ENCODE data around the gene GRB10. TPM values are rescaled to one million over a fixed set of nuclear protein-coding genes. Genes with fewer than 3 reads are reported as not detected.

GRB10 gene
- polyA plus RNA-seq, 3 donors: 1.3 to 3.1 (median 1.5) TPM

DNA sequence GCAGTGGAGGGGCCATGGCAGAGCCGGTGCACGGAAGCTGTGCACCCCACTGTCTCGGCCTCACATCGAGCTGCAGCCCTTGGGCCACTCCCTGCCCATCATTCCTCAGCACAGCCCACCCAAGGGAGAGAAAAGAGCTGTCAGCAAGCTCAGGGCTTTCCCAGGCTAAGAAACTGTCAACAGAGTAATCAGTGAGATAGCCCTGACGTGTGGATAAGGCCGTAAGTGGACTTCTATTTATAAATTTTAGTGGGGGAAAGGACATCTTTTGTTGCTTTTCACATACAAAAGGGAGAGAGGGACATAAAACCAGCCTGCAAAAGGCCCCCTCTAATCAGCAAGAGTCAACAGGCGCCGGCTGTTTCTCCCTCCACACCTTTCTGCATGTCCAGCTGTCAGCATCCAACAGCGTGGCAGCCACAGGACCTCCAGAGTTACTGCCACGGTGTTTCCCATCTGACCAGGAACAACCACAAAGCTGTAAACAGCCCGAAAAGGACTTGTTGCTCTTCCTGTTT is 160.7 kb downstream of the GRB10 start:
- Histone ChIP-seq H3K4me1 (ENCODE audit: control insufficient read depth in 1 of 2, insufficient read depth in 2 of 2, low read length in 2 of 2) (no peaks in the 10 kb centered on the region), H2AFZ (ENCODE audit: insufficient read depth, low read depth, low read length, poor library complexity, severe bottlenecking) (no peak overlapping the region), H3K4me3 (replicated peaks in 1 of 3; ENCODE audit: low read depth in 2 of 3, low read length in 3 of 3) (no peak overlapping the region), H3K27ac (ENCODE audit: low read depth in 1 of 2, low read length in 2 of 2) (no peak overlapping the region), H3K79me2 (ENCODE audit: insufficient read depth, low read length) (no peaks in the 10 kb centered on the region), H4K20me1 (ENCODE audit: insufficient read depth, low read length) (no peaks in the 10 kb centered on the region), H3K9me3 (replicated peaks in 1 of 2; ENCODE audit: control insufficient read depth in 1 of 2, insufficient read depth in 1 of 2, low read length in 2 of 2) (no peaks in the 10 kb centered on the region), H3K9ac (ENCODE audit: insufficient read depth, low read length, poor library complexity, severe bottlenecking) (no peak overlapping the region), H3K27me3 (ENCODE audit: control insufficient read depth in 2 of 2, insufficient read depth in 2 of 2, low read length in 2 of 2) (no peaks in the 10 kb centered on the region), H3K4me2 (replicated peaks; ENCODE audit: extremely low read depth, low read length, poor library complexity, severe bottlenecking) (no peak overlapping the region), H3K36me3 (replicated peaks in 1 of 2; ENCODE audit: control insufficient read depth in 1 of 2, insufficient read depth in 2 of 2, low read length in 2 of 2) (no peaks in the 10 kb centered on the region)
- Mint-ChIP-seq H3K4me1 (no peaks in the 10 kb centered on the region), H3K27me3 (ENCODE audit: low read depth in 3 of 3) (peaks cover 0 to 2% (median 0%) of the 10 kb centered on the region in 3 donors), H3K9me3 (no peaks in the 10 kb centered on the region), H3K36me3 (peaks cover 4 to 8% of the 10 kb centered on the region in 2 donors), H3K27ac (no peak overlapping the region), H3K4me3 (no peak overlapping the region)
- intact Hi-C loops (cut with micrococcal nuclease): no loop called here
- 88% methylated on average over 7 of the region's 11 CpGs for WGBS (ENCODE audit: insufficient coverage)
- TF ChIP-seq, protein P1, sequence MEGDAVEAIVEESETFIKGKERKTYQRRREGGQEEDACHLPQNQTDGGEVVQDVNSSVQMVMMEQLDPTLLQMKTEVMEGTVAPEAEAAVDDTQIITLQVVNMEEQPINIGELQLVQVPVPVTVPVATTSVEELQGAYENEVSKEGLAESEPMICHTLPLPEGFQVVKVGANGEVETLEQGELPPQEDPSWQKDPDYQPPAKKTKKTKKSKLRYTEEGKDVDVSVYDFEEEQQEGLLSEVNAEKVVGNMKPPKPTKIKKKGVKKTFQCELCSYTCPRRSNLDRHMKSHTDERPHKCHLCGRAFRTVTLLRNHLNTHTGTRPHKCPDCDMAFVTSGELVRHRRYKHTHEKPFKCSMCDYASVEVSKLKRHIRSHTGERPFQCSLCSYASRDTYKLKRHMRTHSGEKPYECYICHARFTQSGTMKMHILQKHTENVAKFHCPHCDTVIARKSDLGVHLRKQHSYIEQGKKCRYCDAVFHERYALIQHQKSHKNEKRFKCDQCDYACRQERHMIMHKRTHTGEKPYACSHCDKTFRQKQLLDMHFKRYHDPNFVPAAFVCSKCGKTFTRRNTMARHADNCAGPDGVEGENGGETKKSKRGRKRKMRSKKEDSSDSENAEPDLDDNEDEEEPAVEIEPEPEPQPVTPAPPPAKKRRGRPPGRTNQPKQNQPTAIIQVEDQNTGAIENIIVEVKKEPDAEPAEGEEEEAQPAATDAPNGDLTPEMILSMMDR (IDR thresholded peaks at IDR 0.05): no peak
- no peak for DNase-seq

DNA sequence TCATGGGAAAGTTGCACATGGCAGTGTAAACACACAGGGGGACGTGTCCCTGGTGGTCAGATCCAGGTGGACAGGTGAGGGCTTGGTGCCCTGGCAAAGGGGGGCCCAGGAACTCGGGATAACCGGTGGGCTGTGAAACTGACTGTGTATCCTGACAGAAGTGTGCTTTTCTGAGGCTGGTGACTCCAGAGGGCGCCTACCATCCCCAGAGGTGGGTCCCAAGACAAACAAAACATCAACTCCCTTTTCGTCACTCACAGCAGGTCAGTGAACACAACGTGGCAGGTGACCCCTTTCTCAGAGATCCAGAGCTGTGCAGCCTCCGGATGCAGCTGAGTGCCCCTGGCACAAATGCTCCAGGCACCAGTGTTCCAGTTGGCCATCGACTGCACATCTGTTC is 161.5 kb downstream of the GRB10 start:
- Mint-ChIP-seq H3K4me3 (no peak overlapping the region), H3K4me1 (no peaks in the 10 kb centered on the region), H3K27ac (no peak overlapping the region), H3K36me3 (peaks cover 3 to 4% of the 10 kb centered on the region in 2 donors), H3K9me3 (no peaks in the 10 kb centered on the region), H3K27me3 (ENCODE audit: low read depth in 3 of 3) (no peaks in the 10 kb centered on the region)
- Histone ChIP-seq H3K27ac (ENCODE audit: low read depth in 1 of 2, low read length in 2 of 2) (no peak overlapping the region), H3K9ac (ENCODE audit: insufficient read depth, low read length, poor library complexity, severe bottlenecking) (no peak overlapping the region), H3K36me3 (replicated peaks in 1 of 2; ENCODE audit: control insufficient read depth in 1 of 2, insufficient read depth in 2 of 2, low read length in 2 of 2) (no peaks in the 10 kb centered on the region), H3K27me3 (ENCODE audit: control insufficient read depth in 2 of 2, insufficient read depth in 2 of 2, low read length in 2 of 2) (no peaks in the 10 kb centered on the region), H3K4me3 (replicated peaks in 1 of 3; ENCODE audit: low read depth in 2 of 3, low read length in 3 of 3) (no peak overlapping the region), H2AFZ (ENCODE audit: insufficient read depth, low read depth, low read length, poor library complexity, severe bottlenecking) (no peak overlapping the region), H3K9me3 (replicated peaks in 1 of 2; ENCODE audit: control insufficient read depth in 1 of 2, insufficient read depth in 1 of 2, low read length in 2 of 2) (no peaks in the 10 kb centered on the region), H3K4me2 (replicated peaks; ENCODE audit: extremely low read depth, low read length, poor library complexity, severe bottlenecking) (no peak overlapping the region), H4K20me1 (ENCODE audit: insufficient read depth, low read length) (no peaks in the 10 kb centered on the region), H3K4me1 (ENCODE audit: control insufficient read depth in 1 of 2, insufficient read depth in 2 of 2, low read length in 2 of 2) (no peaks in the 10 kb centered on the region), H3K79me2 (ENCODE audit: insufficient read depth, low read length) (no peaks in the 10 kb centered on the region)
- TF ChIP-seq, protein P1 (IDR thresholded peaks at IDR 0.05): no peak
- intact Hi-C loops (cut with micrococcal nuclease): no loop called here
- DNase-seq: no peak
- 96% methylated on average over 4 of the region's 8 CpGs for WGBS (ENCODE audit: insufficient coverage)

All from CD14-positive monocyte (primary cell).